Measurements from ENCODE around the gene FBXO15.

The FBXO15 gene

GRCh38 chr18:74152857-74153256 lies 5.2 kb upstream of the FBXO15 start:
- no peak for FAIRE-seq

DNA sequence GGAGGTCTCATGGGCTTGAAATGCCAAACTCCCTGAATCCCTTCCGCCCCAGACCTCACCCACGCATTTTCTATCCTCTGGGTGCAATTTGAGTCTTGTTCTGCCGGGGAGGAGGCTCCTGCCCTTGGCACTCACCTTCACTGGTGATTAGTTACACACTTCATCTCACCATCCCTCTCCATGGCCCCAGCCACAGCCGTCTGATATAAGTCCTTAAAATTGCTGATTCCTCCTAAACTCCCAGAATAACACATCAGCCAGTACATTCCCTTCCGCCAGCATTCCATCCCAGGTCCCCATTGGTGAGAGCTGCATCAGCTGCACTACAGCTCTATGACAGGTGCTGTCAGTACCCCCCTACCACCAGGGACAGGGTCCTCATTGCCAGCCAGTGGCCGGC lies 4.6 kb upstream of the FBXO15 start:
- FAIRE-seq = no peak

- FAIRE-seq = no peak
Observed at GRCh38 chr18:74149878-74150277, 2.2 kb upstream of the FBXO15 start.

DNA sequence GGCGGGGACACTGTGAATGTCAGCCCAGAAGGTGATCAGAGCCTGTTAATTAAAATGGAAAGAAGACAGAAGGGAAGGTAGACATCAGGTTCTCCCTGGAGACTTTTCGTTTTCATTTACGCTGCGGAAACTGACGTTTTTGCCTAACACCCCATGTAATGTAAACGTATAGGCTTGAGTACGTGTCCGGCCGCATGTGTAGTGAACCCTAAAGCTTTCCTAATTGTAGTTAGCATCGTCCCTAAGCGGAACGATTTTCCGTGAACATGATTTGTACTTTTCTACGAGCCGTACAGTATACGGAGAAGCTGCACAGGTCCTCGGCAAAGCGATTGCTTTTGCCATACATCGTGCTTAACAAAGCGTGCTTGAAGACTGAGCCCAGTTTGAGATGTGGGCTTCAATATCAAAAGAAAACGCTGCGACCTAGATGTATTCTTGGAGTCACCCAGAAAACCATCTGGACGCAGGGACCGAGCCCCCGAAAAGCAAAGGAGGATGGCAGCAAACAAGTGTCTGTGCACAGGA lies 973 bp upstream of the FBXO15 start:
- no peak for FAIRE-seq

GRCh38 chr18:74147491-74147778 lies 199 bp downstream of the FBXO15 start:
- no peak for FAIRE-seq

DNA sequence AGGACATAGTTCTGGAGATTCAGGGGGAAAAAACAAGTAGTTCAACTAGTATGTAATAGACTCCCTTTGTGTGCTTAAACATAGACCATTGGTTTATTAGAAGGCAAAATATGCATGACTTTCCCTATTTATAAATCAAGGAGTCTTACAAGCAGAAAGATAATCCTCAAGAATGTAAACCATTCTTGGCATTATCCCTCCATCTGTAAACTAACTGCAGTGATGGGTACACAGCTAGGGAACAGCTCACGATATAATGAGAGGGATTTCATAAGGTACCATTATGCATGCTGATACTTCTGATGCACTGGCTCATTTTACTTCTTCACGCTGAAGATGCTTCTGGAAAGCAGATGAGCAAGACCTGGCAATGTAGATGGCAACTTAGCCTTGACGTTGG lies 878 bp downstream of the FBXO15 start:
- no peak for FAIRE-seq

DNA sequence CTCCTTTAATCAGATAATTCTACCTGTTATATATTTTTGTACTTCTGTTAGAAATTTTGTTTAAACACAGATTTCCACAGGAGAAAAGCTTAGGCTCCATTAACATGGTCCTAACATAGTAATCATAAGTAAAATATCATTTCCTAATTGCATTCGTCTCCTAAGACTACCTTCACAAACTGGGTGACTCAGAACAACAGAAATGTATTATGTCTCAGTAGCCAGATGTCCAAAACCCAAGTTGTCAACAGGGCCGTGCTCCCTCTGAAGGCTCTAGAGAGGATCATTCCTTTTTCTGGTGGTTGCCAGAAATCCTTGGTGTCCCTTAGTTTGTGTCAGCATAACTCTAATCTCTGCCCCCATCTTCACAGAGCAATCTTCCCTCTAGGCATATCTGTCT lies 5.4 kb downstream of the FBXO15 start:
- no peak for FAIRE-seq

DNA sequence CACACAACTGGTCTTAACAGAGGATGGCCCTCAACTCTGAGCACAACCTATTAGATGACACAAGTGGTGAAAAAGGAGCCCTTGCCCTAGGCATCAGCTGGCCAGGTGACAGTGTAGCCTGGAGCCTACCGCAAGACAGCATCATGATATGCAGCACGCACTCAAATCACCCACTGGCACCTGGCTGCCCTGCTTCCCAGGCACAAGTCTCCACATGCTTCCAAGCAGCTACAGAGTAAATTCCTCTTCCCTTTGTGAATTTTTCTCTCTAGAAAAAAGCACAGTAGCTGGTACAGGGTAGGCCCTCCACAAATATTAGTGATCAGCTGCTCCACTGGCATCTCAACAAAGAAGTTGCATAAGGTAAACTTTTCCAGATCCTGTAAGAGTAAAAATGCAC lies 6.0 kb downstream of the FBXO15 start:
- no peak for FAIRE-seq

GRCh38 chr18:74140582-74140981 lies 7.1 kb downstream of the FBXO15 start:
- no peak for FAIRE-seq

DNA sequence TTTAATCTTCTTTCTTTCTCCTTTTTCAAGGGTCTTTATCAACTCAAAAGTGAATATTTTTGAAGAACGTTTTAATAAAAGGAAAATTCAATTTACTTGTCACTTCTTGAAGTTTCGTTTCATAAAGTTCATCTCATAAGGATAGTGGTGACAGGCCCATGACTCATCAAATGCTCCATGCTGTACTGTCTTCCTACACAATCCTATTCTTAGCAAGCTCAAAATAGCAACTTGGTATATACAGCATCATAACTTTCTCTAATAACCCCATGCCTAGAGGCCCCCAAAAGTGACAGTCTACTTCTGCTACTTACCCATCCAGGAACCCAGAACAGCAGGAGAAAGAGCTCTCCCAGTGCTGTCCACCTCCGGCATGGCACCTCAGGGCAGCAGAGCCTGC lies 7.7 kb downstream of the FBXO15 start:
- FAIRE-seq = no peak

DNA sequence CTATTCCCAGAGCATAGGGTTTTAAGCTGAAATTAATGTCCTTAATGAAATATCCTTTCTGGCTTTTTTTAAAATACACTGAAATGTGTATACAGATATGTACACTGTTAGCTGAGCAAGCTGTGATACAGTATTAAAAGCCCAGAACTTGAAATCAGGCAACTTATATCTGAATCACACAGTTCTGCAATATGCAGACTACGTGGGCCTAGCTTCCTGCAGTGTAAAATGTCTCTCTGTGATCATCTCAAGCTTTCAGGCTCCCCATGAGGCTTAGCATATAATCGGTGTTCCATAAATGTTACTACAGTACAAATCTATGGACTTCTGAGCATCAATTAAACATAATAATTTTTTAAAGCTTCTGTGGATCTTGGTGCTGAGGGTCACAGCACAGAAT lies 8.2 kb downstream of the FBXO15 start:
- FAIRE-seq = no peak

- no peak for FAIRE-seq
Observed at GRCh38 chr18:74137920-74138538, 9.6 kb downstream of the FBXO15 start.

DNA sequence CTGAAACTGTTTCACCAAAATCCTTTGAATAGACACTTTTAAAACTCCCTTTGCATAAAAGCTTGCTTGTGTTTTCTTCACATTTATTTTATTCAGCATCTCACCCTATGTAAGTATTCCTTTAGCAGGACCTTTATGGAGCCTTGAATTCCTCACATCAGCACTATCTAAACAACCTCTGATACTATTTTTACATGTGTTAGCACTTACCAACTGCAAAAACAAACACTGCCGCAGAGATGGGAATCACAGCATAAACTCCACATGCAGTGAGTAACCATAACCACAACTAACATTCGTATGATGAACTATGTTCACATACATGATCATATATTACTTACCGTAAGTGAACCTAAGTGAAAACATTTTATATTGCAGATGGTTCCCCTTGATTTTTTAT lies 15.4 kb downstream of the FBXO15 start:
- FAIRE-seq = no peak

- no peak for FAIRE-seq
Observed at GRCh38 chr18:74131124-74131523, 16.5 kb downstream of the FBXO15 start.

GRCh38 chr18:74128159-74128558 lies 19.5 kb downstream of the FBXO15 start:
- no peak for FAIRE-seq

DNA sequence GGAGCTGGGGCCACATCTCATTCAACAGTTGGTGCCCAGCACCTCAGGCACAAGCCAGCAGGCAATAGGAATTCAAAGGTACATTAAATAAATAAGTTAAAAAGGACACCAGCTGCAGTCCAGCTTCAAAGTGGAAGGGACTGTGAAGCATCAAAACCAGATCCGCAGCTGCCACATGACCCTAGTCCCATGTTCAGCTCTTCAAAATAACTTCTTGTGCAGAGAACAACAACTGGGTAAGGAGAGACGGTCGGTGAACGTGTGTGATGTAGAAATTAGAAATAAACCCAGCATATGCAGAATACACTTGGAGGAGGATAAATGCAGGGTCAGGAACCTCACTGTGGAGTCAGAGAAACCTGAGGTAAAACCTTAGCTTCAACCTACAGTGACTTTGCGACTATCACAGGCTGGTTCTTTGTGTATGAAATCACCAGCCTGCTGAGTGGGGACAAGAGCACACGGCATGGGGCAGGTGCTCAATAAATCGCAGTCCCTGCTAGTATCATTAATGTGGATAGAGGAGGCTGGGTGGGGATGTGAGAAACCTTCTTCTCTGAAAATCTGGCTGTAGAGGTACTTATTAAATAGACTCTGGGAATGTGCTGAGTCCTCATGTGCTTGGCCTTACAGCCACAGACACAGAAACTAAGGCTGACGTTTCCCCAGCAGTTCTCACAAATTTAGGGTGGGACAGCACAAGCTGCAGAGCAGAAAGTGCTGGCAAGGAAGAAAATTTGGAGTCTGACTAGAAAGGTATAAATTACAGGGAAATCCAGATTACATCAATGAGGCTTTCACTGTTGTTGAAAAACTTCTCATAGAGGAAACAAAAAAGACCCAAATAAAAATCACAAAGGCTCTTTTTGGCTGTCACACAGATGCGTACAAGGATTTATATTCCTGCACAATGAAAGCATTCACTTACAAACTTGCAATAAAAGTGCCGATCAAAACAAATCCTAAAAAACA lies 20.7 kb downstream of the FBXO15 start:
- FAIRE-seq = no peak

DNA sequence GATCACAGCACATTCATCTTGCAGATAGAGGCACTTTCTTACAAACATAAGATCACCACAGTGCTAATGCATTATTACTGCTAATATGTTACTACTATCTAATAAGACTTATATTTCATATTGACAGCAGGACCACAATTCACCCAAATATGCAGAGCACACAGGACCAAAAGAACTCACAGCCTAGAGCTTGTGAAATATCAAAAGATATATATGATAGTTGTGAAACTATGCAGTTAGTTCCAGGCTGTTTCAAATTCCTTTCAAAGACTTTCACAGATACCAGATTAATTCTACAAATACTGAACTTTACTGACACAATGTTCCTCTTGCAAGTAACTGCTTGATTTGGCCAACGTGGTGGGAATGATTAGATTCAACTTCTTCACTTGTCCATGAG lies 23.0 kb downstream of the FBXO15 start:
- FAIRE-seq = no peak

DNA sequence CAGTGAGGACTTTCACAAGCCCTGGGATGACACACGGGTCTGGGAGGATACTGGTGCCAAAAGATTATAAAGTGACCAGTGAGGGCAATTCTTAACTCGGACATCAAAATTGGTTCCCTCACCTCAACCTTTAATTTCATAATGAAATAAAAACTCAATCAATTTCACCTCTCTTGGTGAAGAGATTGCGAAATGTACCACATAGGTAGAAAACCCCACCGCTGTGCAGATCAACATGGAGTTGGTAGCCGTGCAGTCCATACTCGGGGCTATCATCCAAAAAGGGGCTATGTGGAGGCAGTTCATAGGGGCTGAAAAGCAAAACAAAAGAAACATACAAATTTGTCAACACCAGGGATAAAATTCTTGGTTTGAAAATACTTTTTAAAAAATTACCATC lies 24.4 kb downstream of the FBXO15 start:
- FAIRE-seq = no peak

DNA sequence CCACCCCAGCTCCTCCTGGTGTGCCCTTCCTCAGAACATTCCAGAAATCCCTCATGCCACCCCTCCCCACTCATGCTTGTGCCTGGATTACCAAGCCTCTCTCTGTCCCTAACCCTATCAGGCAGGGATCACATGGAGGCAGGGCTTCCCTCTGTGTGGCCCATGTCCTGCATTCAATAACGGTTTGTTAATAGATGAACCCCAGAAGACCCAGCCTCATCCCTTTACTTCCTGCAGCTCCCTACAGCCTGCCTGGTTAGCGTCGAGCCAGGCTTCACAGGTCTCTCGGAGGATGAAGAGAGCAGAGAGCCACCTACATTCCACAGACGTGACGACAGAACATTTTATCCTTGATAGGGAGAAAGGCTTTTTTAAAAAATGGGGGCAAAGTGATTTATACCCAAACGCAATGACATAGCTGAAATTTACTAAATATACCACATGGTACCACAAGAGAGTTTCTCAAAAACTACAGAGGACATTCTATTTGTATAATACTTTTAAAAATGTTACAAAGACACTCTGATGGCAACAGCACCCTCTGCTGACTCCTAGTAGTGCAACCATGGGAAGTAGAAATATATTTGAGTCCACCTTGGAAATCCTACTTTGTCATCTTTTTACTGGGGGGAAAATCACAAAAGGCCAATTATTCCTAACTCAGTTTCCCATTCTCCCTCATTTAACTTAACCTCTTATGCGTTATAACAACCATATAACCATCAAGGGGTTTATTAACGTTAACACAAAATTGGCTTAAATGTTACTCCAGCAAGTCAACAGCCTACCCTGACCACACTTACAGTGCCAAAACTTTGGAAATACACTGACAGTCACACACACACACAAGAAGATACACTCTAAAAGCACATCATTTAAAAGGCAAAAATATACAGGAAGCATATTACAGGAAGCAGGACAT lies 30.7 kb downstream of the FBXO15 start:
- peak; percentile 77 for FAIRE-seq

DNA sequence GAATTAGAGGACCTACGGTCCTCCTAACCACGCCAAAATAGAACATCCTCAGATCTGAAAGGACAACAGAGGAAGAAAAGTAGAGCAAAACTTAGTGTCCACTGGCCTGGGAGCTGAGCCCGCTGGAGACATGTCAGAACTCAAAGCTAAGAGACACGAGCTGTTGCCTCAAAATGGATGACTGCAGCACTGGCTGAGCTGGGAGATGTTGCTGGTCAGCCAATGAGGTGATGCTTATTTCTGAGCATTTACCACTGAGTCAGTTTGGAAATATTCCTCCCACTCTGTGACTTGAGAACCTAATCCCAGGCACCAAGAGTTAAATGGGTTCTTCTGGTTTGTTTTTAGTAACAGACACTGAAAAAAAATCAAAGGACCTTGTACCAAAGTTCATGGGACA lies 32.6 kb downstream of the FBXO15 start:
- no peak for FAIRE-seq

- FAIRE-seq = no peak
Observed at GRCh38 chr18:74114116-74114515, 33.5 kb downstream of the FBXO15 start.

GRCh38 chr18:74113711-74114110 lies 33.9 kb downstream of the FBXO15 start:
- no peak for FAIRE-seq

GRCh38 chr18:74110976-74111375 lies 36.7 kb downstream of the FBXO15 start:
- FAIRE-seq = no peak
